HCT116 (cell line): ENCODE results near the gene SLC25A48. TPM values are rescaled to one million over a fixed set of nuclear protein-coding genes. Genes with fewer than 3 reads are reported as not detected.

Source experiments
- ATAC-seq: fragments of 200-7000 bp; cut with Tn5 transposase; 2 replicates; pipeline ENCODE4 v1.9.1; 2020; ENCODE audit warnings: mild to moderate bottlenecking, moderate library complexity
- BruUV-seq: library from RNA; stranded (reverse); fragments of 400-500 nt; replicated peaks from 2 replicates; lab custom pipeline; 2021; lab: Mats Ljungman, UMichigan
- CTCF ChIA-PET: fragments of 300-600 bp; sonication (Branson Sonifier 250); formaldehyde crosslinking; loops from one replicate; lab custom pipeline; 2021; ENCODE audit warnings: antibody characterized with exemption; lab: Charles Lee
- POLR2A ChIA-PET: fragments of 300-600, 350-600 bp; sonication (Branson Sonifier 250); formaldehyde crosslinking; loops from one replicate; lab custom pipeline; 2021; ENCODE audit warnings: antibody characterized with exemption; lab: Charles Lee
- RAD21 ChIA-PET, 2 experiments: fragments of 300-600 bp; sonication (Branson Sonifier 250); formaldehyde crosslinking; loops; one replicate each; lab custom pipeline; 2023; ENCODE audit warnings: low total read pairs in 2 of 2; ENCODE audit not compliant: uncharacterized antibody in 2 of 2, unreplicated experiment in 2 of 2, low non-redundant PET in 1 of 2; lab: Charles Lee
- DNase-seq: peaks from one replicate; pipeline ENCODE4 v3.0.0-alpha.2; 2010; ENCODE audit warnings: low read depth, low spot score
- H2AFZ ChIP-seq: fragments of 200-600 bp; shearing (Covaris generic), sonication (generic); 2 replicates; pipeline ENCODE4 v1.6.1; 2017; ENCODE audit warnings: low read depth, mixed run types, mixed read lengths, antibody characterized with exemption, low read length; ENCODE audit not compliant: poor library complexity, severe bottlenecking
- H3K27ac ChIP-seq: 2 replicates; pipeline ENCODE4 v1.5.1; 2012; ENCODE audit warnings: low read depth, low read length
- H3K27me3 ChIP-seq: fragments of 200-600 bp; sonication (generic); 2 replicates; pipeline ENCODE4 v1.6.1; 2016; ENCODE audit warnings: mixed run types, low read length, mixed read lengths; ENCODE audit not compliant: insufficient read depth
- H3K36me3 ChIP-seq, 2 experiments: fragments of 200-500 bp in 1 of 2; fragments of 200-600 bp in 1 of 2; sonication (Bioruptor generic) in 1 of 2; sonication (generic) in 1 of 2; 2 replicates each; pipeline versions ENCODE4 v1.5.1 to v1.6.1; 2014 to 2016; ENCODE audit warnings: low read length in 2 of 2, inconsistent platforms in 1 of 2, mixed read lengths in 1 of 2, mixed run types in 1 of 2; ENCODE audit not compliant: insufficient read depth in 2 of 2, control insufficient read depth in 1 of 2
- H3K4me1 ChIP-seq, 2 experiments: fragments of 200-600 bp in 1 of 2; sonication (generic) in 1 of 2; 2 replicates each; pipeline versions ENCODE4 v1.5.1 to v1.6.1; 2012 to 2017; ENCODE audit warnings: low read length in 2 of 2, inconsistent platforms in 1 of 2, mild to moderate bottlenecking in 1 of 2, mixed read lengths in 1 of 2, mixed run types in 1 of 2, moderate library complexity in 1 of 2; ENCODE audit not compliant: insufficient read depth in 2 of 2, control insufficient read depth in 1 of 2
- H3K4me2 ChIP-seq: fragments of 200-600 bp; sonication (generic); 2 replicates; pipeline ENCODE4 v1.6.1; 2017; ENCODE audit warnings: mixed run types, low read length, mixed read lengths
- H3K4me3 ChIP-seq, 2 experiments: fragments of 200-600 bp in 1 of 2; sonication (generic) in 1 of 2; replicated peaks in 1 of 2; 2 replicates each; pipeline ENCODE4 v1.5.1; 2011 to 2016; ENCODE audit warnings: low read length in 2 of 2, control low read depth in 1 of 2, low read depth in 1 of 2, mild to moderate bottlenecking in 1 of 2, mixed read lengths in 1 of 2, mixed run types in 1 of 2
- H3K79me2 ChIP-seq: fragments of 200-600 bp; sonication (generic); 2 replicates; pipeline ENCODE4 v1.6.1; 2017; ENCODE audit warnings: mild to moderate bottlenecking, mixed run types, low read length, moderate library complexity, mixed read lengths; ENCODE audit not compliant: insufficient read depth
- H3K9ac ChIP-seq: fragments of 200-600 bp; sonication (generic); 2 replicates; pipeline ENCODE4 v1.6.1; 2016; ENCODE audit warnings: low read length, mixed read lengths
- H3K9me2 ChIP-seq: fragments of 200-600 bp; sonication (generic), shearing (Covaris generic); 2 replicates; pipeline ENCODE4 v1.6.1; 2017; ENCODE audit warnings: mixed run types, mild to moderate bottlenecking, moderate library complexity; ENCODE audit not compliant: insufficient read depth
- H3K9me3 ChIP-seq, 2 experiments: fragments of 200-500 bp in 1 of 2; fragments of 200-600 bp in 1 of 2; sonication (Bioruptor generic) in 1 of 2; sonication (generic) in 1 of 2; 2 replicates each; pipeline ENCODE4 v1.6.1; 2014 to 2017; ENCODE audit warnings: low read length in 2 of 2, mixed read lengths in 2 of 2, inconsistent platforms in 1 of 2, low read depth in 1 of 2, mild to moderate bottlenecking in 1 of 2, mixed run types in 1 of 2, moderate library complexity in 1 of 2; ENCODE audit not compliant: control insufficient read depth in 1 of 2, insufficient read depth in 1 of 2
- H4K20me1 ChIP-seq: fragments of 200-600 bp; sonication (generic), shearing (Covaris generic); 2 replicates; pipeline ENCODE4 v1.6.1; 2017; ENCODE audit warnings: mixed run types, mild to moderate bottlenecking, moderate library complexity; ENCODE audit not compliant: insufficient read depth
- ATF3 ChIP-seq: IDR thresholded peaks from 2 replicates; pipeline ENCODE4 v1.6.1; 2012
- CEBPB ChIP-seq: IDR thresholded peaks from 2 replicates; pipeline ENCODE4 v1.6.1; 2012; ENCODE audit warnings: low read depth
- CTCF ChIP-seq, 3 experiments: fragments of 200-600 bp in 1 of 3; sonication (generic) in 1 of 3; IDR thresholded peaks in 2 of 3; conservative IDR thresholded peaks in 1 of 3; 2 replicates each; pipeline ENCODE4 v1.5.1; 2012 to 2017; ENCODE audit warnings: low read depth in 2 of 3, low read length in 2 of 3, antibody characterized with exemption in 1 of 3, borderline replicate concordance in 1 of 3, control low read depth in 1 of 3, mild to moderate bottlenecking in 1 of 3, mixed read lengths in 1 of 3, mixed run types in 1 of 3, moderate library complexity in 1 of 3; ENCODE audit not compliant: insufficient read depth in 1 of 3
- EGR1 ChIP-seq: IDR thresholded peaks from 2 replicates; pipeline ENCODE4 v1.6.1; 2012; ENCODE audit warnings: low read depth
- ELF1 ChIP-seq: IDR thresholded peaks from 2 replicates; pipeline ENCODE4 v1.6.1; 2012; ENCODE audit warnings: low read depth, borderline replicate concordance
- EZH2 ChIP-seq: fragments of 200-600 bp; sonication (generic); IDR thresholded peaks from 2 replicates; pipeline ENCODE4 v1.6.1; 2017; ENCODE audit warnings: antibody characterized with exemption, mixed run types
- EZH2phosphoT487 ChIP-seq: fragments of 200-600 bp; IDR thresholded peaks from 2 replicates; pipeline ENCODE4 v1.6.1; 2018; ENCODE audit warnings: antibody characterized with exemption, borderline replicate concordance
- FOSL1 ChIP-seq: IDR thresholded peaks from 2 replicates; pipeline ENCODE4 v1.6.1; 2012; ENCODE audit warnings: low read depth
- JUND ChIP-seq: IDR thresholded peaks from 2 replicates; pipeline ENCODE4 v1.6.1; 2012
- MAX ChIP-seq: IDR thresholded peaks from 2 replicates; pipeline ENCODE4 v1.6.1; 2012
- POLR2A ChIP-seq: IDR thresholded peaks from 2 replicates; pipeline ENCODE4 v1.7.0; 2011; ENCODE audit warnings: borderline replicate concordance; ENCODE audit not compliant: insufficient read depth, insufficient read length; ENCODE audit errors: extremely low read depth
- REST ChIP-seq: IDR thresholded peaks from 2 replicates; pipeline ENCODE4 v1.6.1; 2012; ENCODE audit warnings: low read depth
- SP1 ChIP-seq: IDR thresholded peaks from 2 replicates; pipeline ENCODE4 v1.6.1; 2012; ENCODE audit warnings: low read depth
- ZFX ChIP-seq: fragments of 450-650 bp; IDR thresholded peaks from 2 replicates; pipeline ENCODE4 v1.6.1; 2017
- intact Hi-C: fragments of 100-400 bp; cut with micrococcal nuclease; formaldehyde crosslinking; loops from 2 replicates; pipeline ENCODE4 v1.10.0; 2022
- total RNA-seq: library from RNA; stranded (reverse); gene quantifications from one replicate; pipeline ENCODE4 v1.2.1, GENCODE V29; 2021; ENCODE audit not compliant: unreplicated experiment

Gene SLC25A48
- total RNA-seq, 1 experiment from 2014 or later = 2.8 TPM

- no peaks in the 10 kb centered on the region for H3K9me3 ChIP-seq
- CTCF ChIA-PET = no interaction called here
These were observed 85.7 kb downstream of the SLC25A48 start for GRCh38 chr5:135920199-135920598.

GRCh38 chr5:135921388-135921787 lies 86.9 kb downstream of the SLC25A48 start:
- intact Hi-C loops = no loop called here
- no peaks in the 10 kb centered on the region for H3K9me2 ChIP-seq
- DNase-seq = no peak
- POLR2A ChIA-PET = no interaction called here
- H3K9me3 ChIP-seq = no peaks in the 10 kb centered on the region
- H3K27ac ChIP-seq = no peak overlapping the region
- H4K20me1 ChIP-seq = no peaks in the 10 kb centered on the region
- CTCF ChIA-PET = no interaction called here
- H2AFZ ChIP-seq = no peak overlapping the region
- H3K9ac ChIP-seq = no peak overlapping the region
- no peaks in the 10 kb centered on the region for H3K4me1 ChIP-seq
- no peak for ATAC-seq
- no peak for TF ChIP-seq ATF3
- TF ChIP-seq FOSL1 = no peak
- no peak for TF ChIP-seq MAX
- no peak for TF ChIP-seq REST
- no peak for TF ChIP-seq ZFX
- no peak for TF ChIP-seq CTCF (IDR thresholded peaks at IDR 0.05 in 2 of 3, conservative IDR thresholded peaks at IDR 0.05 in 1 of 3; ENCODE audit: borderline replicate concordance in 1 of 3, insufficient read depth in 1 of 3, low read depth in 2 of 3, low read length in 2 of 3)
- no peak for TF ChIP-seq EGR1
- TF ChIP-seq POLR2A = no peak
- BruUV-seq = no TSS peak
- H3K79me2 ChIP-seq = no peaks in the 10 kb centered on the region
- H3K36me3 ChIP-seq = no peaks in the 10 kb centered on the region
- H3K27me3 ChIP-seq = peaks cover 92% of the 10 kb centered on the region
- RAD21 ChIA-PET = no interaction called here
- no peak overlapping the region for H3K4me2 ChIP-seq
- no peak overlapping the region for H3K4me3 ChIP-seq

More at GRCh38 chr5:135920199-135920598, 85.7 kb downstream of the SLC25A48 start:
- no peak overlapping the region for H3K27ac ChIP-seq
- peaks cover 93% of the 10 kb centered on the region for H3K27me3 ChIP-seq
- H2AFZ ChIP-seq = no peak overlapping the region
- POLR2A ChIA-PET = no interaction called here
- no peak for ATAC-seq
- no peak overlapping the region for H3K4me2 ChIP-seq
- TF ChIP-seq SP1 (no peak), CEBPB (no peak), EZH2phosphoT487 (no peak), EGR1 (no peak), ELF1 (no peak), JUND (no peak), EZH2 (no peak)
- H3K79me2 ChIP-seq = no peaks in the 10 kb centered on the region
- RAD21 ChIA-PET = no interaction called here
- no peaks in the 10 kb centered on the region for H3K4me1 ChIP-seq
- no peaks in the 10 kb centered on the region for H3K36me3 ChIP-seq
- H3K9me2 ChIP-seq = no peaks in the 10 kb centered on the region
- intact Hi-C loops = no loop called here
- DNase-seq = no peak
- no TSS peak for BruUV-seq
- H3K4me3 ChIP-seq = no peak overlapping the region
- H4K20me1 ChIP-seq = no peaks in the 10 kb centered on the region
- H3K9ac ChIP-seq = no peak overlapping the region
